K562 (cell line): ENCODE results near the gene IDUA. TPM values are rescaled to one million over a fixed set of nuclear protein-coding genes. Genes with fewer than 3 reads are reported as not detected.
A peak's percentile ranks its signal among the peaks of the same experiment; 100 is the strongest.

Experiments
- CREB1 ChIP-seq, 2 experiments: sonication (generic) in 1 of 2; formaldehyde crosslinking in 1 of 2; IDR thresholded peaks; 2 replicates each; pipeline versions ENCODE4 v1.6.1 to v1.8.0; 2012 to 2022; ENCODE audit warnings: inconsistent platforms in 1 of 2, mild to moderate bottlenecking in 1 of 2, missing genetic modification reagents in 1 of 2, moderate library complexity in 1 of 2
- CTCFL ChIP-seq: IDR thresholded peaks from 2 replicates; pipeline ENCODE4 v1.6.1; 2011; ENCODE audit warnings: borderline replicate concordance, low read depth, mild to moderate bottlenecking, moderate library complexity, low read length; ENCODE audit not compliant: insufficient read depth, poor library complexity, severe bottlenecking
- DNMT1 ChIP-seq: fragments of 450-650 bp; IDR thresholded peaks from 2 replicates; pipeline ENCODE4 v1.6.1; 2016; ENCODE audit warnings: antibody characterized with exemption, mild to moderate bottlenecking
- ELF4 ChIP-seq: fragments of 450-650 bp; formaldehyde crosslinking; IDR thresholded peaks from 2 replicates; pipeline ENCODE4 v1.4.0; 2022; ENCODE audit warnings: missing genetic modification characterization
- FOXP1 ChIP-seq: sonication (generic); formaldehyde crosslinking; IDR thresholded peaks from 2 replicates; pipeline ENCODE4 v1.8.0; 2022; ENCODE audit warnings: mild to moderate bottlenecking, missing genetic modification reagents
- HINFP ChIP-seq: fragments of 450-650 bp; conservative IDR thresholded peaks from 2 replicates; pipeline ENCODE4 v1.6.1; 2016; ENCODE audit warnings: missing genetic modification characterization, low read depth, mild to moderate bottlenecking, control low read depth, missing compliant biosample characterization
- ZBTB7A ChIP-seq: IDR thresholded peaks from 2 replicates; pipeline ENCODE4 v1.6.1; 2011; ENCODE audit warnings: low read depth, mild to moderate bottlenecking, low read length, moderate library complexity, borderline replicate concordance; ENCODE audit not compliant: control insufficient read depth
- ZNF384 ChIP-seq: IDR thresholded peaks from 2 replicates; pipeline ENCODE4 v1.6.1; 2012; ENCODE audit warnings: low read depth, low read length, improper control_type of control experiment
- polyA plus RNA-seq, 8 experiments: library from polyadenylated mRNA; depleted of rRNA in 4 of 8; stranded (reverse) in 5 of 8; unstranded in 3 of 8; fragments of >200 nt; fragmentation: Nextera tagmentation in 2 of 8; fragmentation: Illumina TruSeq in 1 of 8; extraction: Ambion mirVana in 2 of 8; extraction: Trizol in 1 of 8; gene quantifications; 2 replicates each; pipeline versions ENCODE4 v1.2.1 to v1.2.3, GENCODE V29; 2011 to 2014; ENCODE audit warnings: inconsistent platforms in 1 of 8, missing spikeins in 1 of 8
- total RNA-seq, 7 experiments: library from RNA; depleted of rRNA in 6 of 7; stranded (reverse); fragments of >200 nt in 6 of 7; fragmentation: Illumina TruSeq in 2 of 7; extraction: Trizol in 2 of 7; gene quantifications; 2 replicates each; pipeline versions ENCODE4 v1.2.1 to v1.2.3, GENCODE V29; 2011 to 2021; ENCODE audit warnings: low replicate concordance in 1 of 7
- TF ChIP-seq, protein P1 (sequence below): sonication (generic); formaldehyde crosslinking; IDR thresholded peaks from 2 replicates; pipeline ENCODE4 v1.8.0; 2022; ENCODE audit warnings: missing genetic modification reagents, mild to moderate bottlenecking, moderate library complexity, borderline replicate concordance
- TF ChIP-seq, protein P2 (sequence below): fragments of 200-800 bp; sonication (Bioruptor generic); IDR thresholded peaks from 2 replicates; pipeline ENCODE4 v1.6.1; 2017; ENCODE audit warnings: missing genetic modification characterization, missing compliant biosample characterization
- TF ChIP-seq, protein P3 (sequence below), 2 experiments: IDR thresholded peaks; 2 replicates each; pipeline ENCODE4 v1.6.1; 2011; ENCODE audit warnings: borderline replicate concordance in 1 of 2, control low read depth in 1 of 2, low read depth in 1 of 2, low read length in 1 of 2, mild to moderate bottlenecking in 1 of 2, mixed read lengths in 1 of 2, moderate library complexity in 1 of 2; ENCODE audit not compliant: insufficient read depth in 1 of 2, insufficient read length in 1 of 2, poor library complexity in 1 of 2, severe bottlenecking in 1 of 2; ENCODE audit errors: extremely low read depth in 1 of 2
- TF ChIP-seq, protein P4 (sequence below): fragments of 450-650 bp; IDR thresholded peaks from 2 replicates; pipeline ENCODE4 v1.6.1; 2018; ENCODE audit not compliant: partially characterized antibody

IDUA gene
- total and polyA plus RNA-seq, 9 of the 15 experiments (the other 6 are each of a cell fraction or from before 2014, with no cell fraction given) = 0.04 to 16.1 (median 1.2) TPM

DNA sequence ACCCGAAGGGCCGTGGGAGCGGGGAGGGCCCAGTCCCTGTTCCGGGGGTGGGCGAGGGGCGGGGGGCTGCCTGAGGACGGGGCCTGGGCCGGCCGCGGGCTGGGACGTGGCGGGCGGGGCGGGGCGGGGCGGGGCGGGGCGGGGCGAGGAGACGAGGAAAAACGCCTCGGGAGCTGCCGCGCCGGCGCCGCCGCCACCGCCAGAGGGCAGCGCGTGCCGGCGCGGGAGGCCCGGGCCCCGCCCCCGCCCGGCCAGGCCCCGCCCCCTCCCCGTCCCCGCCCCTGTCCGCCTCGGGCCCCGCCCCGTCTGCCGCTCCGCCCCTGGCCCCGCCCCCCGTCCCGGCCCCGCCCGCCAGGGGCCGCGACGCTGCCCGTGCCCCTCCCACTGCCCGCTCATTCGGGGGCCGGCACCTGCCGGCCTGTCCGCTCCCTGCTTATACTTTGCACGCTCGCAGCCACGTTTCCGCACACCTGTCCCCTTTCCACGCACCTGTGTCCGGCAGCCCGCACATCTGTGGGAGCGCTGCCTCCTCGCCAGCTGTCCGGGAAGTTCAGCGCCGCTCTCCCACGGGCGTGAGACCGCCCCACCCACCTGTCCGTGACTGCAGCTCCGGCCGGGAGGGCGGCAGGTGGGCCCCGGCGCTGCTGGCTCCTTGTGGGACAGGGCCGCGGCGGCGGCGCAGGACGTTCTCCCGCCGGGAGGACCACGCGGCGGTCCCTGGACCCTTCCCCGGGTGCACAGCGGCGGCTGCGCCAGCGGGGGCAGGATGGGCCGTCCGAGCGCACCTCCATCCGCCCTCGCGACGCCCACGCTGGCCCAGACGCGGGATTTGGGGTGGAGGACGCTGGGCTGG is 22.9 kb downstream of the IDUA start (continued):
- TF ChIP-seq ZBTB7A (peak; percentile 80), DNMT1 (no peak), CREB1 (IDR thresholded peaks at IDR 0.05) (no peak), CREB1 (CRISPR knock-in tag; IDR thresholded peaks at IDR 0.05) (peak; percentile 35; the same call in 1 of the 2 replicates), CTCFL (peak; percentile 73), HINFP (tag) (no peak), ELF4 (no peak), FOXP1 (CRISPR knock-in tag) (0 out of 2 replicates have a peak, but pooled peaks have one; percentile 48), ZNF384 (no peak)
- TF ChIP-seq, protein P1, sequence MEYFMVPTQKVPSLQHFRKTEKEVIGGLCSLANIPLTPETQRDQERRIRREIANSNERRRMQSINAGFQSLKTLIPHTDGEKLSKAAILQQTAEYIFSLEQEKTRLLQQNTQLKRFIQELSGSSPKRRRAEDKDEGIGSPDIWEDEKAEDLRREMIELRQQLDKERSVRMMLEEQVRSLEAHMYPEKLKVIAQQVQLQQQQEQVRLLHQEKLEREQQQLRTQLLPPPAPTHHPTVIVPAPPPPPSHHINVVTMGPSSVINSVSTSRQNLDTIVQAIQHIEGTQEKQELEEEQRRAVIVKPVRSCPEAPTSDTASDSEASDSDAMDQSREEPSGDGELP (CRISPR knock-in tag) = peak; percentile 62
- TF ChIP-seq, protein P2, sequence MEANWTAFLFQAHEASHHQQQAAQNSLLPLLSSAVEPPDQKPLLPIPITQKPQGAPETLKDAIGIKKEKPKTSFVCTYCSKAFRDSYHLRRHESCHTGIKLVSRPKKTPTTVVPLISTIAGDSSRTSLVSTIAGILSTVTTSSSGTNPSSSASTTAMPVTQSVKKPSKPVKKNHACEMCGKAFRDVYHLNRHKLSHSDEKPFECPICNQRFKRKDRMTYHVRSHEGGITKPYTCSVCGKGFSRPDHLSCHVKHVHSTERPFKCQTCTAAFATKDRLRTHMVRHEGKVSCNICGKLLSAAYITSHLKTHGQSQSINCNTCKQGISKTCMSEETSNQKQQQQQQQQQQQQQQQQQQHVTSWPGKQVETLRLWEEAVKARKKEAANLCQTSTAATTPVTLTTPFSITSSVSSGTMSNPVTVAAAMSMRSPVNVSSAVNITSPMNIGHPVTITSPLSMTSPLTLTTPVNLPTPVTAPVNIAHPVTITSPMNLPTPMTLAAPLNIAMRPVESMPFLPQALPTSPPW = peak; percentile 84
- TF ChIP-seq, protein P3, sequence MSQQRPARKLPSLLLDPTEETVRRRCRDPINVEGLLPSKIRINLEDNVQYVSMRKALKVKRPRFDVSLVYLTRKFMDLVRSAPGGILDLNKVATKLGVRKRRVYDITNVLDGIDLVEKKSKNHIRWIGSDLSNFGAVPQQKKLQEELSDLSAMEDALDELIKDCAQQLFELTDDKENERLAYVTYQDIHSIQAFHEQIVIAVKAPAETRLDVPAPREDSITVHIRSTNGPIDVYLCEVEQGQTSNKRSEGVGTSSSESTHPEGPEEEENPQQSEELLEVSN (IDR thresholded peaks at IDR 0.05; ENCODE audit: borderline replicate concordance in 1 of 2, extremely low read depth in 1 of 2, insufficient read depth in 1 of 2, insufficient read length in 1 of 2, low read depth in 1 of 2, low read length in 1 of 2, poor library complexity in 1 of 2, severe bottlenecking in 1 of 2) = peak in 1 of 2 experiments; percentile 73
- TF ChIP-seq, protein P4, sequence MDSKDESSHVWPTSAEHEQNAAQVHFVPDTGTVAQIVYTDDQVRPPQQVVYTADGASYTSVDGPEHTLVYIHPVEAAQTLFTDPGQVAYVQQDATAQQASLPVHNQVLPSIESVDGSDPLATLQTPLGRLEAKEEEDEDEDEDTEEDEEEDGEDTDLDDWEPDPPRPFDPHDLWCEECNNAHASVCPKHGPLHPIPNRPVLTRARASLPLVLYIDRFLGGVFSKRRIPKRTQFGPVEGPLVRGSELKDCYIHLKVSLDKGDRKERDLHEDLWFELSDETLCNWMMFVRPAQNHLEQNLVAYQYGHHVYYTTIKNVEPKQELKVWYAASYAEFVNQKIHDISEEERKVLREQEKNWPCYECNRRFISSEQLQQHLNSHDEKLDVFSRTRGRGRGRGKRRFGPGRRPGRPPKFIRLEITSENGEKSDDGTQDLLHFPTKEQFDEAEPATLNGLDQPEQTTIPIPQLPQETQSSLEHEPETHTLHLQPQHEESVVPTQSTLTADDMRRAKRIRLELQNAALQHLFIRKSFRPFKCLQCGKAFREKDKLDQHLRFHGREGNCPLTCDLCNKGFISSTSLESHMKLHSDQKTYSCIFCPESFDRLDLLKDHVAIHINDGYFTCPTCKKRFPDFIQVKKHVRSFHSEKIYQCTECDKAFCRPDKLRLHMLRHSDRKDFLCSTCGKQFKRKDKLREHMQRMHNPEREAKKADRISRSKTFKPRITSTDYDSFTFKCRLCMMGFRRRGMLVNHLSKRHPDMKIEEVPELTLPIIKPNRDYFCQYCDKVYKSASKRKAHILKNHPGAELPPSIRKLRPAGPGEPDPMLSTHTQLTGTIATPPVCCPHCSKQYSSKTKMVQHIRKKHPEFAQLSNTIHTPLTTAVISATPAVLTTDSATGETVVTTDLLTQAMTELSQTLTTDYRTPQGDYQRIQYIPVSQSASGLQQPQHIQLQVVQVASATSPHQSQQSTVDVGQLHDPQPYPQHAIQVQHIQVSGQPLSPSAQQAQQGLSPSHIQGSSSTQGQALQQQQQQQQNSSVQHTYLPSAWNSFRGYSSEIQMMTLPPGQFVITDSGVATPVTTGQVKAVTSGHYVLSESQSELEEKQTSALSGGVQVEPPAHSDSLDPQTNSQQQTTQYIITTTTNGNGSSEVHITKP = no peak
